ENCODE data around the gene SMIM35.

The SMIM35 gene

DNA sequence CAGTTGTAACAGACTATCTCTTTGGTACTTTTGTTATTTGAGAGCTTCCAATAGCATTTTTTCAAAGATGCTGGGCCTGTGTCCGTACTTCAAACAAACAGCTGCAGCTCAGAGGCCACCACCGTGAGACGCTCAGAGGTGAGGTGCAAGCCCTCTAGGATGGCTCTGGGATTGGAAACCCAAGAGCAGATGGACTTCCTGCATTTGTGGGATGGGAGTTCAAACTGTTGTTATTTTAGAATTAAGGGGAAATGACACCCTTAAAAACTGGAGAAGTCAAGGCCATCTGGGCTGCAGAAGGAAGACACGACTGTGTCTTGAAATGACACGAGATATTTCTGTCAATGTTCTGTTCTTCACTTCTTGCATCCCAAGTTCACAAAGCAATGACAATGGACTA, 109.7 kb downstream of the SMIM35 start:
- H3K27ac ChIP-seq (replicated peaks): no peak overlapping the region; the same call in 1 of the 2 replicates
- TF ChIP-seq POLR2AphosphoS5 (IDR thresholded peaks at IDR 0.05; ENCODE audit: low read depth) (no peak), SPI1 (IDR thresholded peaks at IDR 0.05; ENCODE audit: borderline replicate concordance, low read depth) (no peak), GABPA (IDR thresholded peaks at IDR 0.05; ENCODE audit: low read depth) (no peak)
- TF ChIP-seq, protein P1, sequence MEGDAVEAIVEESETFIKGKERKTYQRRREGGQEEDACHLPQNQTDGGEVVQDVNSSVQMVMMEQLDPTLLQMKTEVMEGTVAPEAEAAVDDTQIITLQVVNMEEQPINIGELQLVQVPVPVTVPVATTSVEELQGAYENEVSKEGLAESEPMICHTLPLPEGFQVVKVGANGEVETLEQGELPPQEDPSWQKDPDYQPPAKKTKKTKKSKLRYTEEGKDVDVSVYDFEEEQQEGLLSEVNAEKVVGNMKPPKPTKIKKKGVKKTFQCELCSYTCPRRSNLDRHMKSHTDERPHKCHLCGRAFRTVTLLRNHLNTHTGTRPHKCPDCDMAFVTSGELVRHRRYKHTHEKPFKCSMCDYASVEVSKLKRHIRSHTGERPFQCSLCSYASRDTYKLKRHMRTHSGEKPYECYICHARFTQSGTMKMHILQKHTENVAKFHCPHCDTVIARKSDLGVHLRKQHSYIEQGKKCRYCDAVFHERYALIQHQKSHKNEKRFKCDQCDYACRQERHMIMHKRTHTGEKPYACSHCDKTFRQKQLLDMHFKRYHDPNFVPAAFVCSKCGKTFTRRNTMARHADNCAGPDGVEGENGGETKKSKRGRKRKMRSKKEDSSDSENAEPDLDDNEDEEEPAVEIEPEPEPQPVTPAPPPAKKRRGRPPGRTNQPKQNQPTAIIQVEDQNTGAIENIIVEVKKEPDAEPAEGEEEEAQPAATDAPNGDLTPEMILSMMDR (IDR thresholded peaks at IDR 0.05; ENCODE audit: insufficient read depth, low read length): no peak
- TF ChIP-seq, protein P2, sequence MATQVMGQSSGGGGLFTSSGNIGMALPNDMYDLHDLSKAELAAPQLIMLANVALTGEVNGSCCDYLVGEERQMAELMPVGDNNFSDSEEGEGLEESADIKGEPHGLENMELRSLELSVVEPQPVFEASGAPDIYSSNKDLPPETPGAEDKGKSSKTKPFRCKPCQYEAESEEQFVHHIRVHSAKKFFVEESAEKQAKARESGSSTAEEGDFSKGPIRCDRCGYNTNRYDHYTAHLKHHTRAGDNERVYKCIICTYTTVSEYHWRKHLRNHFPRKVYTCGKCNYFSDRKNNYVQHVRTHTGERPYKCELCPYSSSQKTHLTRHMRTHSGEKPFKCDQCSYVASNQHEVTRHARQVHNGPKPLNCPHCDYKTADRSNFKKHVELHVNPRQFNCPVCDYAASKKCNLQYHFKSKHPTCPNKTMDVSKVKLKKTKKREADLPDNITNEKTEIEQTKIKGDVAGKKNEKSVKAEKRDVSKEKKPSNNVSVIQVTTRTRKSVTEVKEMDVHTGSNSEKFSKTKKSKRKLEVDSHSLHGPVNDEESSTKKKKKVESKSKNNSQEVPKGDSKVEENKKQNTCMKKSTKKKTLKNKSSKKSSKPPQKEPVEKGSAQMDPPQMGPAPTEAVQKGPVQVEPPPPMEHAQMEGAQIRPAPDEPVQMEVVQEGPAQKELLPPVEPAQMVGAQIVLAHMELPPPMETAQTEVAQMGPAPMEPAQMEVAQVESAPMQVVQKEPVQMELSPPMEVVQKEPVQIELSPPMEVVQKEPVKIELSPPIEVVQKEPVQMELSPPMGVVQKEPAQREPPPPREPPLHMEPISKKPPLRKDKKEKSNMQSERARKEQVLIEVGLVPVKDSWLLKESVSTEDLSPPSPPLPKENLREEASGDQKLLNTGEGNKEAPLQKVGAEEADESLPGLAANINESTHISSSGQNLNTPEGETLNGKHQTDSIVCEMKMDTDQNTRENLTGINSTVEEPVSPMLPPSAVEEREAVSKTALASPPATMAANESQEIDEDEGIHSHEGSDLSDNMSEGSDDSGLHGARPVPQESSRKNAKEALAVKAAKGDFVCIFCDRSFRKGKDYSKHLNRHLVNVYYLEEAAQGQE (IDR thresholded peaks at IDR 0.05; ENCODE audit: insufficient replicate concordance, low read depth): no peak
- DNase-seq (ENCODE audit: low read depth in 1 of 2, low spot score in 1 of 2): no peak
- no peaks in the 10 kb centered on the region for H3K27me3 ChIP-seq (ENCODE audit: insufficient read depth, poor library complexity, severe bottlenecking)
- H3K4me3 ChIP-seq (replicated peaks; ENCODE audit: insufficient read depth, low read length): no peak overlapping the region

DNA sequence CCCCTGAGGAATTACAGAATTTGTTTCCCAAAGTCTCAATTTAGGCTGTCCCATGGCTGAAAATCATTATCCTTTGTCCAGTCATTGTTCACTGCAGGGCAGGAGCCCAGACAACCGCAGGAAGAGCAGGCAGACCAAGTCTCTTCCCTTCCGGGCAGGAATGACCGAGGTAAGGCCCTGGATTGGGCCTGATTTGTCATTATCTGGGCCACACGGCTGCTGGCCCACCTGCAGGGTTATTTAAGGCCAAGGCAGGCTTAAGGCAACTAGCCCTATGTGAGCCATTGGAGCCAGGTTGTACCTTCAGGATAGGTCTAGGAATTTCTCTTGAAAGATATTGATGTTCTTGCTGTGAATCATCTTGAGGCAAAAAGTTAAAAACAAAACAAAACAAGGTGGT, 110.3 kb downstream of the SMIM35 start:
- TF ChIP-seq POLR2AphosphoS5 (IDR thresholded peaks at IDR 0.05; ENCODE audit: low read depth) (no peak), GABPA (IDR thresholded peaks at IDR 0.05; ENCODE audit: low read depth) (no peak), SPI1 (IDR thresholded peaks at IDR 0.05; ENCODE audit: borderline replicate concordance, low read depth) (no peak)
- TF ChIP-seq, protein P2 (IDR thresholded peaks at IDR 0.05; ENCODE audit: insufficient replicate concordance, low read depth): no peak
- TF ChIP-seq, protein P1 (IDR thresholded peaks at IDR 0.05; ENCODE audit: insufficient read depth, low read length): no peak
- H3K27me3 ChIP-seq (ENCODE audit: insufficient read depth, poor library complexity, severe bottlenecking): no peaks in the 10 kb centered on the region
- H3K4me3 ChIP-seq (replicated peaks; ENCODE audit: insufficient read depth, low read length): no peak overlapping the region
- no peak overlapping the region; the same call in 1 of the 2 replicates for H3K27ac ChIP-seq (replicated peaks)
- DNase-seq (ENCODE audit: low read depth in 1 of 2, low spot score in 1 of 2): no peak

DNA sequence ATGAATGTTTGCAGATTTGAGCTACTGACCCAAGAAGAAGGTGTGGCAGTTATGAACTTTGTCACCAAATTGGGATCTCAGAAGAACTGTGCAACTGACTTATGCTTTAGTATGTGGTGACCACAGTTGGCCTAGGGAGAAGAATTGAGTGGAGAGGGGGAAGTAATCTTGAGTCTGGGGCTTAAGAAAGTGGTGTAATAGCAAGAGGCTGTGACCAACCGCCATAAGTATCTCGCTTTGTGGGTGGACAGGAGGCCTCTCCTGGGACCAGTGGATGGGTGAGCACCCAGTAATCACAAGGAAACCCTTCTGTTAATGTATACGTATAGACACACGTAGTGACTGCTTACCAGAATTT, 113.3 kb downstream of the SMIM35 start:
- TF ChIP-seq POLR2AphosphoS5 (IDR thresholded peaks at IDR 0.05; ENCODE audit: low read depth) (peak; percentile 61), SPI1 (IDR thresholded peaks at IDR 0.05; ENCODE audit: borderline replicate concordance, low read depth) (no peak)
- TF ChIP-seq, protein P2 (IDR thresholded peaks at IDR 0.05; ENCODE audit: insufficient replicate concordance, low read depth): no peak
- Histone ChIP-seq H3K27ac (replicated peaks) (peak overlapping the region; percentile 55), H3K4me3 (replicated peaks; ENCODE audit: insufficient read depth, low read length) (no peak overlapping the region)

More for the DNA sequence above, 113.3 kb downstream of the SMIM35 start:
- H3K27me3 ChIP-seq (ENCODE audit: insufficient read depth, poor library complexity, severe bottlenecking): no peaks in the 10 kb centered on the region
- DNase-seq (ENCODE audit: low read depth in 1 of 2, low spot score in 1 of 2): peak; percentile 77 to 89

Data from HL-60 (cell line).